Measurements from ENCODE around the gene LCE2C.
"Not testable (repeated sequence)": the region's sequence is repeated elsewhere in the genome, so short reads cannot be mapped to it uniquely, and the experiment has no call there.

Gene LCE2C, protein sequence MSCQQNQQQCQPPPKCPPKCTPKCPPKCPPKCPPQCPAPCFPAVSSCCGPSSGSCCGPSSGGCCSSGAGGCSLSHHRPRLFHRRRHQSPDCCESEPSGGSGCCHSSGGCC

DNA sequence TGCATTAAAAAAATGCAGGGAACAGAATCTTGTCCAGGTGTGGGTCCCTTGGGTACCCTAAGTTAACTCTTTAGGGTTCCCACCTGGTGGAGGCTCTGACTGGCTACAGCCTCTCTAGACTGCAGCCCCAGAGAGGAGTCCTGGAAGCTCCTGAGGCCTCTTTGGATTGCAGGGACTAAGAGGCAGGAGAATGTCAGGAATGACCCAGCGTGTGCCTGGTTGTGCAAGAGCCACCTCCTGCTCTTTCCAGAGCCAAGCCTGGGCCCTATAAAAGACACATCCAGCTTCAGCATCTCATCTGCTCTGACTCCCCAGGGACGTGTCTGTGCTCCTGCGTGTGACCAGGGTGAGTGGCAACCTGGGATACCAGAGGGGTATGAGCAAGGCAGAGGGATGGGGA, at the start of gene LCE2C:
TSS of gene LCE2C (plus strand) at position 297 of the 400 bp plus-strand sequence. CDS start 737 bp downstream, outside the sequence.
- not testable (repeated sequence) for H3K9me3 ChIP-seq (ENCODE audit: control insufficient read depth in 1 of 2, low read length in 2 of 2); H3K27me3 ChIP-seq (ENCODE audit: control insufficient read depth in 1 of 2, insufficient read depth in 2 of 2, low read length in 2 of 2); H3K4me1 ChIP-seq (ENCODE audit: control insufficient read depth in 1 of 2, insufficient read depth in 2 of 2, low read length in 2 of 2); H3K9ac ChIP-seq (ENCODE audit: low read depth in 1 of 2, low read length in 2 of 2); H3K27ac ChIP-seq (ENCODE audit: low read depth, low read length); H3K4me3 ChIP-seq (ENCODE audit: low read depth in 1 of 2, low read length in 2 of 2); H3K36me3 ChIP-seq (ENCODE audit: control insufficient read depth in 1 of 2, insufficient read depth in 2 of 2, low read length in 2 of 2)

DNA sequence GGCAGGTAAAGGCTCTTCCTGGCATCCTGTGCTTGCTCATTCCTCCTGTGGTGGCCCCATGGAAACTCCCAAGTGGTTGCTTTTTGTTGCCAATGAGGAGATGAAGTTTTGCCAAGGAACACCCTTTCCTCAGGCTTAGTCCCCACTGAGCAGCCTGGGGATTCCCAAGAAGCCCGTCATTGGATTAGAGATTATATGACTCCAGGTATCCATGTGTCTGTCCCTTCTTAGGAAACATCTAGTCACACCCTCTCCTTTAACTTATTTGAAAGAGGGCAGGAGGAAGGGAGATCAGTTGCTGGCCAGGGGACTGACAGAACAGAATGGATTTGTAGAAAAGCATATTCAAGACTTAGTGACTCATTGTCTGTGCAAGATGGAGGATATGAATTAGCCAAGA, 48.3 kb upstream of the LCE2C start:
- Histone ChIP-seq H3K27ac (ENCODE audit: low read depth, low read length) (no peak overlapping the region), H3K36me3 (ENCODE audit: control insufficient read depth in 1 of 2, insufficient read depth in 2 of 2, low read length in 2 of 2) (no peaks in the 10 kb centered on the region), H3K27me3 (ENCODE audit: control insufficient read depth in 1 of 2, insufficient read depth in 2 of 2, low read length in 2 of 2) (no peaks in the 10 kb centered on the region), H3K4me3 (ENCODE audit: low read depth in 1 of 2, low read length in 2 of 2) (no peak overlapping the region), H3K4me1 (ENCODE audit: control insufficient read depth in 1 of 2, insufficient read depth in 2 of 2, low read length in 2 of 2) (no peaks in the 10 kb centered on the region), H3K9me3 (ENCODE audit: control insufficient read depth in 1 of 2, low read length in 2 of 2) (no peaks in the 10 kb centered on the region), H3K9ac (ENCODE audit: low read depth in 1 of 2, low read length in 2 of 2) (no peak overlapping the region)

DNA sequence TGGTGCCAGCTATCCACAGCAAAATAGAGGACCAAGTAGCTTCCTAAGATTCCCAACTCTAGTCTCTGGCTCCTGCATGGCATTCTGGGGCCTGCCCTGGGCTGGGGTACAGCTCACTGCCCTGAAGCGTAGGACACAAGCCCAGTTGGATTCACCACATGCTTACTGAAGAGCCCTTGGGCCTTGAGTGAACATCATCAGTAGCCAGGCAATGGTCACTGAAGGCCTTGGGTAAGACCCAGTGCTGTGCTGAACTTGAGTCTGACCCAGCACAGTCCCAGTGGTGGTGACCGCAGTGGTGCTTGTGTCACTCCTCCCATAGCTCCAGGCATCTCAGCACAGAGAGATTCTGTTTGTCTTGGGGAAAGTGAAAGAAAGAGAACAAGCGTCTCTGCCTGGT, 44.5 kb upstream of the LCE2C start:
- H3K9ac ChIP-seq (ENCODE audit: low read depth in 1 of 2, low read length in 2 of 2) = no peak overlapping the region
- no peaks in the 10 kb centered on the region for H3K36me3 ChIP-seq (ENCODE audit: control insufficient read depth in 1 of 2, insufficient read depth in 2 of 2, low read length in 2 of 2)
- H3K27ac ChIP-seq (ENCODE audit: low read depth, low read length) = no peak overlapping the region
- H3K27me3 ChIP-seq (ENCODE audit: control insufficient read depth in 1 of 2, insufficient read depth in 2 of 2, low read length in 2 of 2) = no peaks in the 10 kb centered on the region
- H3K9me3 ChIP-seq (ENCODE audit: control insufficient read depth in 1 of 2, low read length in 2 of 2) = no peaks in the 10 kb centered on the region
- H3K4me3 ChIP-seq (ENCODE audit: low read depth in 1 of 2, low read length in 2 of 2) = no peak overlapping the region
- no peaks in the 10 kb centered on the region for H3K4me1 ChIP-seq (ENCODE audit: control insufficient read depth in 1 of 2, insufficient read depth in 2 of 2, low read length in 2 of 2)

DNA sequence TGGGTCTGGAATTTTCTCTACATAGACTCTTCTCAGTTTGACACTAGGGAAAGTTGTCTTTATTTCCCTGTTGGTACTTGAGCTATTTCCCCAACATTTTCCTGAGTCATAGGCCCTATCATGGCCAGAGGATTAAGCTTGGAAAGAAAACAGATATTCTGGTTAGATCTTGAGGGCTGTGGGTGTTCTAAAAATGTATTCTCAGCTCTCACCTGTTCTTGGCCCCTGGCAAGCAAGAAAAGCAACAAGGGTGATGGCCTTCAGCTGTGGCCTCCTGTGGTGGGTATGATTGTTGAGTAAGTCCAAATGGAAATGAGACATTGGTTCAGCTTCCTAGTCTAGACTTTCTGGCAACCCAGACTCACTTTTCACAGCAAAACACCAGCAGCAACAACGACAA, 34.7 kb upstream of the LCE2C start:
- Histone ChIP-seq H3K9me3 (ENCODE audit: control insufficient read depth in 1 of 2, low read length in 2 of 2) (peaks cover 0 to 3% of the 10 kb centered on the region in 2 donors), H3K4me1 (ENCODE audit: control insufficient read depth in 1 of 2, insufficient read depth in 2 of 2, low read length in 2 of 2) (no peaks in the 10 kb centered on the region)

DNA sequence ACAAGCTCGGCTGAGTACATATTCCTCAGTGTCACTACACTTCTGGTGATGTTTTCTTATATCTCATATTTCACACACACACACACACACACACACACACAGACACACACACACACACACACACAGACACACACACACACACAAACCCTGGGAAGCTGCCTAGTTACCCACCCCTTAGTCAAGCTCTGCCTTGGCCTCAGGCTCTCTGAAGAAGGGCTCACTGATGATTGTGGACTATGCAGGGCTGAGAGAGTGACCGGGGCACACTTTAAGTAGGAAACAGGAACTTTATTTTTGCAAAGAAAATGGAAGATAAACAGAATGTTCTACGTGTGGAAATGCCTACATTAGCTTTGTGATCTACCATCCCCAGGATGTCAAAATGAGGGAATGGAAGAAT, 31.1 kb upstream of the LCE2C start:
- Histone ChIP-seq H3K4me1 (ENCODE audit: control insufficient read depth in 1 of 2, insufficient read depth in 2 of 2, low read length in 2 of 2) (no peaks in the 10 kb centered on the region), H3K4me3 (ENCODE audit: low read depth in 1 of 2, low read length in 2 of 2) (no peak overlapping the region), H3K9ac (ENCODE audit: low read depth in 1 of 2, low read length in 2 of 2) (no peak overlapping the region), H3K27me3 (ENCODE audit: control insufficient read depth in 1 of 2, insufficient read depth in 2 of 2, low read length in 2 of 2) (no peaks in the 10 kb centered on the region), H3K36me3 (ENCODE audit: control insufficient read depth in 1 of 2, insufficient read depth in 2 of 2, low read length in 2 of 2) (no peaks in the 10 kb centered on the region), H3K27ac (ENCODE audit: low read depth, low read length) (no peak overlapping the region), H3K9me3 (ENCODE audit: control insufficient read depth in 1 of 2, low read length in 2 of 2) (no peaks in the 10 kb centered on the region)

More for the DNA sequence above, 34.7 kb upstream of the LCE2C start:
- no peak overlapping the region for H3K9ac ChIP-seq (ENCODE audit: low read depth in 1 of 2, low read length in 2 of 2)
- H3K27ac ChIP-seq (ENCODE audit: low read depth, low read length) = no peak overlapping the region
- H3K4me3 ChIP-seq (ENCODE audit: low read depth in 1 of 2, low read length in 2 of 2) = no peak overlapping the region
- no peaks in the 10 kb centered on the region for H3K27me3 ChIP-seq (ENCODE audit: control insufficient read depth in 1 of 2, insufficient read depth in 2 of 2, low read length in 2 of 2)
- no peaks in the 10 kb centered on the region for H3K36me3 ChIP-seq (ENCODE audit: control insufficient read depth in 1 of 2, insufficient read depth in 2 of 2, low read length in 2 of 2)

DNA sequence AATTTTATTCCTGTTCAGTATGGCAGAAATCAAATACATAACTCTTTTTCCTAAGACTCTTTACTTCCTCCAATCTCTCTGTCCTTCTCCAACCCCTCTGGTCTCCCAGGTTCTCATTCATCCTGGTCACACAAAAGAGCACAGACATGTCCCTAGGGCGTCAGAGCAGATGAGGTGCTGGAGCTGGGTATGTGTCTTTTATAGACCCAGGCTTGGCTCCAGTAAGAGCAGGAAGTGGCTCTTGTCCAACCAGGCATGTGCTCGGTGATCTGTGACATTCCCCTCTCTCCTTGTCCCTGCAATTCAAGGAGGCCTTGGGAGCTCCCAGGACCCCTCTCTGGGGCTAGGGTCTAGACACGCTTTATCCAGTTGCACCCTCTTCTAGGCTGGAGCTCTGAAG, 29.9 kb upstream of the LCE2C start:
- no peaks in the 10 kb centered on the region for H3K9me3 ChIP-seq (ENCODE audit: control insufficient read depth in 1 of 2, low read length in 2 of 2)
- H3K9ac ChIP-seq (ENCODE audit: low read depth in 1 of 2, low read length in 2 of 2) = no peak overlapping the region
- H3K4me3 ChIP-seq (ENCODE audit: low read depth in 1 of 2, low read length in 2 of 2) = no peak overlapping the region
- H3K27ac ChIP-seq (ENCODE audit: low read depth, low read length) = no peak overlapping the region
- no peaks in the 10 kb centered on the region for H3K4me1 ChIP-seq (ENCODE audit: control insufficient read depth in 1 of 2, insufficient read depth in 2 of 2, low read length in 2 of 2)
- no peaks in the 10 kb centered on the region for H3K27me3 ChIP-seq (ENCODE audit: control insufficient read depth in 1 of 2, insufficient read depth in 2 of 2, low read length in 2 of 2)
- H3K36me3 ChIP-seq (ENCODE audit: control insufficient read depth in 1 of 2, insufficient read depth in 2 of 2, low read length in 2 of 2) = no peaks in the 10 kb centered on the region

DNA sequence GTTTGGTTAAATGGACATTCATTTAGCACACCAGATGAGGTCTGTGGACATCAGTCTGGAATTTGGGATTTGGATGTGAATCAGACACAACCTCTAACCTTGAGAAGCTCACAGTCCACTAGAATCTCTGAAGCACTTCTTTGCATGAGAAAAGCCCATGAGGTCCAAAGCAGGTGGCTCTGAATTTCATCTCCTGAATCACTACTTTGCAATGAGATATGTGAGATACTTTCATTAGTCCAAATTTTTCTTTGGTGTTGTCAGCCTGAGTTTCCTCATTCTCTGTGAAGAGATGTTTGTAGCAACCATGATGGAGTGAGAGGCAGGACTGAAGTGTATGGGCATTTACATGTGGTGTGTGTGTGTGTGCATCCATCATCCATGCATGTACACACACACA, 28.4 kb upstream of the LCE2C start:
- Histone ChIP-seq H3K36me3 (ENCODE audit: control insufficient read depth in 1 of 2, insufficient read depth in 2 of 2, low read length in 2 of 2) (no peaks in the 10 kb centered on the region), H3K9ac (ENCODE audit: low read depth in 1 of 2, low read length in 2 of 2) (no peak overlapping the region), H3K4me3 (ENCODE audit: low read depth in 1 of 2, low read length in 2 of 2) (no peak overlapping the region), H3K9me3 (ENCODE audit: control insufficient read depth in 1 of 2, low read length in 2 of 2) (no peaks in the 10 kb centered on the region), H3K4me1 (ENCODE audit: control insufficient read depth in 1 of 2, insufficient read depth in 2 of 2, low read length in 2 of 2) (no peaks in the 10 kb centered on the region), H3K27me3 (ENCODE audit: control insufficient read depth in 1 of 2, insufficient read depth in 2 of 2, low read length in 2 of 2) (no peaks in the 10 kb centered on the region), H3K27ac (ENCODE audit: low read depth, low read length) (no peak overlapping the region)

DNA sequence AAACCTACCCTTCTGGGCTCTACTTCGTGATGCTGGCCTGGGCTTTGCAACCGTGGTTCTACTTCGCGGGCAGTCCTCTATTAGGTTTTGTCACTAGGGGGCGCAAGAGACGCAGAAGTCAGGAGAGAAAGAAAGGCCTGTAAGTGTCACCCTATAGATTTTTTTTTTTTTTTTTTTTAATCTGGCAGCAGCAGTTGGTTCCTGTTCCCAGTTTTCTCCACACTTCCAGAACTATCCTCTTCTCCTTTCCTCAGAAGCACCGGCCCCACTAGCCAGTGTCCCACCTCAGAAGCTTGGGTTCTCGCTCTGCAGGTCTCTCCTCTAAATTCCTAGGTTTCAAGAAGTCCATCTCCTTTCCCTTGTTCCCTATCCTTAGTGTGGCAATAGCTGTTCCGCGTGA, 21.0 kb upstream of the LCE2C start:
- no peak overlapping the region for H3K9ac ChIP-seq (ENCODE audit: low read depth in 1 of 2, low read length in 2 of 2)

DNA sequence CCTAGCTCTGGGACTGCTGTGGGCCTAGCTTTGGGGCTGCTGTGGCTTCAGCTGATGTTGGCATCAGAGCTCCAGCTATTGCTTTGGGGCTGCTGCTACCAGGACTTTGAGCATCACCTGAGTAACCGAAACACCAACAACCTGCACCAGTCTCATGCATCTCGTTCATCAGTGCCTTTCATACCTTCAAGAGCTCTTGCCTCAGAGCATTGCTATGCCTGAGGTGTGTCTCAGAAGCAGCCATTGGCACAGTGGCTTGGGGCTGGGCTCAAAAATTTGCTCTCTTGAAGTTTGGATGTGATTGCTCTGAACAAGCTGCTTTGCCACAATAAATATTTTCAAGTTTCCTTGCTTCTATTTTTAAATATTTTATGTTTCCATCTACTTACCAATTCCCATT, 18.6 kb upstream of the LCE2C start:
- Histone ChIP-seq H3K27me3 (ENCODE audit: control insufficient read depth in 1 of 2, insufficient read depth in 2 of 2, low read length in 2 of 2) (peaks cover 0 to 3% of the 10 kb centered on the region in 2 donors), H3K4me1 (ENCODE audit: control insufficient read depth in 1 of 2, insufficient read depth in 2 of 2, low read length in 2 of 2) (no peaks in the 10 kb centered on the region), H3K36me3 (ENCODE audit: control insufficient read depth in 1 of 2, insufficient read depth in 2 of 2, low read length in 2 of 2) (no peaks in the 10 kb centered on the region), H3K27ac (ENCODE audit: low read depth, low read length) (no peak overlapping the region), H3K9me3 (ENCODE audit: control insufficient read depth in 1 of 2, low read length in 2 of 2) (no peaks in the 10 kb centered on the region), H3K9ac (ENCODE audit: low read depth in 1 of 2, low read length in 2 of 2) (no peak overlapping the region), H3K4me3 (ENCODE audit: low read depth in 1 of 2, low read length in 2 of 2) (no peak overlapping the region)

More for the DNA sequence above, 21.0 kb upstream of the LCE2C start:
- Histone ChIP-seq H3K9me3 (ENCODE audit: control insufficient read depth in 1 of 2, low read length in 2 of 2) (no peaks in the 10 kb centered on the region), H3K27me3 (ENCODE audit: control insufficient read depth in 1 of 2, insufficient read depth in 2 of 2, low read length in 2 of 2) (peaks cover 0 to 3% of the 10 kb centered on the region in 2 donors), H3K4me1 (ENCODE audit: control insufficient read depth in 1 of 2, insufficient read depth in 2 of 2, low read length in 2 of 2) (no peaks in the 10 kb centered on the region), H3K4me3 (ENCODE audit: low read depth in 1 of 2, low read length in 2 of 2) (no peak overlapping the region), H3K36me3 (ENCODE audit: control insufficient read depth in 1 of 2, insufficient read depth in 2 of 2, low read length in 2 of 2) (no peaks in the 10 kb centered on the region), H3K27ac (ENCODE audit: low read depth, low read length) (no peak overlapping the region)

DNA sequence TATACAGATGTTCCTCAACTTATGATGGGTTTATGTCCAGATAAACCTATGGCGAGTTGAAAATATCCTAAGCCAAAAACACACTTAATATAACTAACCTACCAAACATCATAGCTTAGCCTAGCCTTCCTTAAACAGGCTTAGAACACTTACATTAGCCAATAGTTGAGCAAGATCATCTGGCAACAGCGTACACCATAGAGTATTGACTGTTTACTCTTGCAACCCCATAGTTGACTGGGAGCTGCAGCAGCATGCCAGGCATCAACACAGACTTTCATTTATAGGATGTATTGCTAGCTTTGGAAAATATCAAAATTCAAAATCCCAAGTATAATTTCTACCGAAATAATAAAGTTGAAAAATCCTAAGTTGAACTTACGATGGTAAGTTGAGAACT, 17.4 kb upstream of the LCE2C start:
- Histone ChIP-seq H3K36me3 (ENCODE audit: control insufficient read depth in 1 of 2, insufficient read depth in 2 of 2, low read length in 2 of 2) (no peaks in the 10 kb centered on the region), H3K4me3 (ENCODE audit: low read depth in 1 of 2, low read length in 2 of 2) (no peak overlapping the region), H3K27ac (ENCODE audit: low read depth, low read length) (no peak overlapping the region), H3K4me1 (ENCODE audit: control insufficient read depth in 1 of 2, insufficient read depth in 2 of 2, low read length in 2 of 2) (no peaks in the 10 kb centered on the region), H3K9me3 (ENCODE audit: control insufficient read depth in 1 of 2, low read length in 2 of 2) (no peaks in the 10 kb centered on the region), H3K27me3 (ENCODE audit: control insufficient read depth in 1 of 2, insufficient read depth in 2 of 2, low read length in 2 of 2) (peaks cover 0 to under 1% of the 10 kb centered on the region in 2 donors), H3K9ac (ENCODE audit: low read depth in 1 of 2, low read length in 2 of 2) (no peak overlapping the region)

DNA sequence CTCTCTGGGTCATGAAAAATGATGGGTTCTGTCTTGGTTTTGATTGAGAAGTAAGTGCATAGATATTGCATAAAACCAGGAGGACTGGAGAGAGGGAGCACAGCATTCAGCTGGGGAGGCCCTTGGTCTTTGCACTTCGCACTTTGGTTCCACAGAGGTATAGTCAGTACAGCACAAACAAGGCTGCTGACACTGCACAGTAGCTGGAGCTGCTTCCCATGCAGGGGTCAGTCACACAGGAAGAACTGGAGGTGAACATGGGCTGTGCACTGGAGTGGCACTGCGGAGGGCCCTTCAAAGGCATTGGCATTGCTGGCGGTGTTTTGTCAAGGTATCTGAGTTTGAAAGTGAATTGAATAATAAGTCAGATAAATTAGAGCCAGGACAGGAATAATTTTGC, 16.4 kb upstream of the LCE2C start:
- Histone ChIP-seq H3K4me1 (ENCODE audit: control insufficient read depth in 1 of 2, insufficient read depth in 2 of 2, low read length in 2 of 2) (no peaks in the 10 kb centered on the region), H3K36me3 (ENCODE audit: control insufficient read depth in 1 of 2, insufficient read depth in 2 of 2, low read length in 2 of 2) (no peaks in the 10 kb centered on the region), H3K27ac (ENCODE audit: low read depth, low read length) (no peak overlapping the region), H3K4me3 (ENCODE audit: low read depth in 1 of 2, low read length in 2 of 2) (no peak overlapping the region), H3K9me3 (ENCODE audit: control insufficient read depth in 1 of 2, low read length in 2 of 2) (no peaks in the 10 kb centered on the region), H3K9ac (ENCODE audit: low read depth in 1 of 2, low read length in 2 of 2) (no peak overlapping the region), H3K27me3 (ENCODE audit: control insufficient read depth in 1 of 2, insufficient read depth in 2 of 2, low read length in 2 of 2) (no peaks in the 10 kb centered on the region)
